PC-3 (cell line): ENCODE data around the gene NKAIN2. TPM values are rescaled to one million over a fixed set of nuclear protein-coding genes. Genes with fewer than 3 reads are reported as not detected.
"Not testable (repeated sequence)": the region's sequence is repeated elsewhere in the genome, so short reads cannot be mapped to it uniquely, and the experiment has no call there.

Experiments
- ATAC-seq: fragments of 200-7000 bp; cut with Tn5 transposase; 2 replicates; pipeline ENCODE4 v1.9.1; 2020; ENCODE audit warnings: mild to moderate bottlenecking, moderate library complexity
- BruUV-seq: library from RNA; stranded (reverse); fragments of 400-500 nt; replicated peaks from 2 replicates; lab custom pipeline; 2021; lab: Mats Ljungman, UMichigan
- CTCF ChIA-PET: fragments of 300-600 bp; sonication (Branson Sonifier 250); formaldehyde crosslinking; loops from one replicate; lab custom pipeline; 2022; ENCODE audit warnings: antibody characterized with exemption; lab: Charles Lee
- POLR2A ChIA-PET: fragments of 300-600 bp; sonication (Branson Sonifier 250); formaldehyde crosslinking; loops from one replicate; lab custom pipeline; 2022; ENCODE audit warnings: antibody characterized with exemption; ENCODE audit not compliant: unreplicated experiment; lab: Charles Lee
- DNase-seq: peaks from one replicate; pipeline ENCODE4 v3.0.0-alpha.2; 2015
- H2AFZ ChIP-seq: fragments of 300-600 bp; sonication (generic); 2 replicates; pipeline ENCODE4 v1.6.0; 2016; ENCODE audit warnings: antibody characterized with exemption, low read length
- H3F3A ChIP-seq: fragments of 300-600 bp; sonication (generic); one replicate; pipeline ENCODE4 v1.6.0; 2017; ENCODE audit warnings: antibody characterized with exemption, low read length, control low read depth, mild to moderate bottlenecking; ENCODE audit not compliant: unreplicated experiment
- H3K27ac ChIP-seq: fragments of 300-600 bp; sonication (generic); 2 replicates; pipeline ENCODE4 v1.5.1; 2016; ENCODE audit warnings: mild to moderate bottlenecking, low read length
- H3K27me3 ChIP-seq: fragments of 300-600 bp; sonication (generic); 2 replicates; pipeline ENCODE4 v1.6.1; 2016; ENCODE audit warnings: low read length, mixed read lengths
- H3K36me3 ChIP-seq: fragments of 300-600 bp; sonication (generic); 2 replicates; pipeline ENCODE4 v1.6.1; 2016; ENCODE audit warnings: low read depth, mixed run types, low read length, mixed read lengths
- H3K4me1 ChIP-seq: fragments of 300-600 bp; sonication (generic); 2 replicates; pipeline ENCODE4 v1.5.1; 2016; ENCODE audit warnings: low read length; ENCODE audit not compliant: insufficient read depth
- H3K4me2 ChIP-seq: fragments of 300-600 bp; sonication (generic); 2 replicates; pipeline ENCODE4 v1.6.0; 2016; ENCODE audit warnings: low read length
- H3K4me3 ChIP-seq: fragments of 300-600 bp; sonication (generic); 2 replicates; pipeline ENCODE4 v1.5.1; 2016; ENCODE audit warnings: mild to moderate bottlenecking, low read length, mixed read lengths
- H3K79me2 ChIP-seq: fragments of 300-600 bp; sonication (generic); 2 replicates; pipeline ENCODE4 v1.6.1; 2017; ENCODE audit warnings: low read length, mixed read lengths
- H3K9ac ChIP-seq: fragments of 300-600 bp; sonication (generic); 2 replicates; pipeline ENCODE4 v1.6.0; 2016; ENCODE audit warnings: mild to moderate bottlenecking, low read length
- H3K9me2 ChIP-seq: fragments of 300-600 bp; sonication (generic); replicated peaks from 2 replicates; pipeline ENCODE4 v1.6.1; 2016; ENCODE audit warnings: mixed run types, low read length, mixed read lengths
- H3K9me3 ChIP-seq: fragments of 300-600 bp; sonication (generic); 2 replicates; pipeline ENCODE4 v1.6.1; 2016; ENCODE audit warnings: low read length, mixed read lengths
- H4K20me1 ChIP-seq: fragments of 300-600 bp; sonication (generic); 2 replicates; pipeline ENCODE4 v1.6.1; 2016; ENCODE audit warnings: low read length, mixed read lengths
- EZH2 ChIP-seq: fragments of 300-600 bp; sonication (generic); IDR thresholded peaks from one replicate; pipeline ENCODE4 v1.6.1; 2017; ENCODE audit warnings: antibody characterized with exemption, mild to moderate bottlenecking, low read length; ENCODE audit not compliant: unreplicated experiment
- EZH2phosphoT487 ChIP-seq: fragments of 300-600 bp; sonication (generic); IDR thresholded peaks from 2 replicates; pipeline ENCODE4 v1.6.1; 2018; ENCODE audit warnings: mild to moderate bottlenecking, antibody characterized with exemption, low read length, borderline replicate concordance
- intact Hi-C: fragments of 100-400 bp; cut with micrococcal nuclease; formaldehyde crosslinking; loops from 2 replicates; pipeline ENCODE4 v1.9.0; 2023
- total RNA-seq: library from RNA; depleted of rRNA; stranded (reverse); fragments of >200 nt; gene quantifications from 2 replicates; pipeline ENCODE4 v1.2.3, GENCODE V29; 2014
- TF ChIP-seq, protein P1 (sequence below): fragments of 300-600 bp; sonication (generic); conservative IDR thresholded peaks from 2 replicates; pipeline ENCODE4 v1.5.1; 2017; ENCODE audit warnings: antibody characterized with exemption, low read depth, mild to moderate bottlenecking, low read length

The NKAIN2 gene
- total RNA-seq, 1 experiment from 2014 or later, result not detected

DNA sequence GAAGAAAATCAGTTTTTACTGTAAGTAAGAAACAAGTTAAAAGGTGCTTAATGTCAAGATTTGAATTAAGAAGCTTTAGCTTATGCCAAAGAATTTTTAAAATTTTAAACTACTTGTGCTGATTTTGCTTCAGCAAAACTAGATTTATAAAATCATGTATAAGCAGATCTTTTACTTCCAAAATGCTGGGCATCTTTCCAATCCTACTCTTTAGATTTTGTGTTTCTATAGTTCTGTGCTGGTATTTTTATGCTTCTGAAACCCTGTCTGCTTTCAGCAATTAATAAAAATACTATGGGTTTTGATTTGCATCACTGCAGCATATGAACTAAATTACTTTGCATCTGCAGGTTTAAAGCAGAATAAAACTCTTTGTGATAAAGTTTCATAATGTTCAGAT lies 920.0 kb downstream of the NKAIN2 start:
- no peaks in the 10 kb centered on the region for H3K79me2 ChIP-seq
- no peak overlapping the region for H3K4me2 ChIP-seq
- no peak overlapping the region for H2AFZ ChIP-seq
- no peaks in the 10 kb centered on the region for H3K4me1 ChIP-seq
- H3K4me3 ChIP-seq, result no peak overlapping the region
- H3K9me2 ChIP-seq, result no peaks in the 10 kb centered on the region
- H3F3A ChIP-seq, result no peaks in the 10 kb centered on the region
- H3K27me3 ChIP-seq, result no peaks in the 10 kb centered on the region
- POLR2A ChIA-PET, result no interaction called here
- BruUV-seq, result no TSS peak
- H3K9ac ChIP-seq, result no peak overlapping the region
- H4K20me1 ChIP-seq, result no peaks in the 10 kb centered on the region
- H3K9me3 ChIP-seq, result no peaks in the 10 kb centered on the region
- TF ChIP-seq, protein P1, sequence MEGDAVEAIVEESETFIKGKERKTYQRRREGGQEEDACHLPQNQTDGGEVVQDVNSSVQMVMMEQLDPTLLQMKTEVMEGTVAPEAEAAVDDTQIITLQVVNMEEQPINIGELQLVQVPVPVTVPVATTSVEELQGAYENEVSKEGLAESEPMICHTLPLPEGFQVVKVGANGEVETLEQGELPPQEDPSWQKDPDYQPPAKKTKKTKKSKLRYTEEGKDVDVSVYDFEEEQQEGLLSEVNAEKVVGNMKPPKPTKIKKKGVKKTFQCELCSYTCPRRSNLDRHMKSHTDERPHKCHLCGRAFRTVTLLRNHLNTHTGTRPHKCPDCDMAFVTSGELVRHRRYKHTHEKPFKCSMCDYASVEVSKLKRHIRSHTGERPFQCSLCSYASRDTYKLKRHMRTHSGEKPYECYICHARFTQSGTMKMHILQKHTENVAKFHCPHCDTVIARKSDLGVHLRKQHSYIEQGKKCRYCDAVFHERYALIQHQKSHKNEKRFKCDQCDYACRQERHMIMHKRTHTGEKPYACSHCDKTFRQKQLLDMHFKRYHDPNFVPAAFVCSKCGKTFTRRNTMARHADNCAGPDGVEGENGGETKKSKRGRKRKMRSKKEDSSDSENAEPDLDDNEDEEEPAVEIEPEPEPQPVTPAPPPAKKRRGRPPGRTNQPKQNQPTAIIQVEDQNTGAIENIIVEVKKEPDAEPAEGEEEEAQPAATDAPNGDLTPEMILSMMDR, result no peak
- no peak for TF ChIP-seq EZH2
- TF ChIP-seq EZH2phosphoT487, result no peak
- H3K36me3 ChIP-seq, result no peaks in the 10 kb centered on the region
- no peak overlapping the region for H3K27ac ChIP-seq
- CTCF ChIA-PET, result no interaction called here
- intact Hi-C loops, result no loop called here
- ATAC-seq, result no peak
- DNase-seq, result no peak

- H2AFZ ChIP-seq, H3K36me3 ChIP-seq, DNase-seq, H3K27me3 ChIP-seq, H3K9me2 ChIP-seq, H3K4me1 ChIP-seq, H3K4me3 ChIP-seq, intact Hi-C loops, ATAC-seq, H3K9me3 ChIP-seq, H3K79me2 ChIP-seq, BruUV-seq, CTCF ChIA-PET, H3K4me2 ChIP-seq, H3K27ac ChIP-seq, H4K20me1 ChIP-seq, H3F3A ChIP-seq, POLR2A ChIA-PET, H3K9ac ChIP-seq: not testable (repeated sequence)
These were observed 934.1 kb downstream of the NKAIN2 start for GRCh38 chr6:124737804-124738203.

- no TSS peak for BruUV-seq
- ATAC-seq (no peak), DNase-seq (no peak)
- H3K27me3 ChIP-seq, result no peaks in the 10 kb centered on the region
- CTCF ChIA-PET, result no interaction called here
- H3K9me2 ChIP-seq, result no peaks in the 10 kb centered on the region
- H3K36me3 ChIP-seq, result no peaks in the 10 kb centered on the region
- POLR2A ChIA-PET, result no interaction called here
- H3K9ac ChIP-seq, result no peak overlapping the region
- H3F3A ChIP-seq, result no peaks in the 10 kb centered on the region
- intact Hi-C loops, result no loop called here
- no peak overlapping the region for H3K4me2 ChIP-seq
- H3K9me3 ChIP-seq, result no peaks in the 10 kb centered on the region
- no peak overlapping the region for H3K27ac ChIP-seq
- H2AFZ ChIP-seq, result no peak overlapping the region
- TF ChIP-seq, protein P1, result no peak
- TF ChIP-seq EZH2 (no peak), EZH2phosphoT487 (no peak)
- no peaks in the 10 kb centered on the region for H3K4me1 ChIP-seq
- no peaks in the 10 kb centered on the region for H3K79me2 ChIP-seq
- no peaks in the 10 kb centered on the region for H4K20me1 ChIP-seq
- no peak overlapping the region for H3K4me3 ChIP-seq
These were observed 934.8 kb downstream of the NKAIN2 start for GRCh38 chr6:124738482-124738881.
